ENCODE data around the gene GLB1L2.

The GLB1L2 gene

GRCh38 chr11:134366254-134366653 is 34.5 kb downstream of the GLB1L2 start:
- Histone ChIP-seq H3K27ac (no peak overlapping the region), H3K4me3 (no peak overlapping the region)
- DNase-seq (ENCODE audit: low spot score): no peak
- TF ChIP-seq, protein P1, sequence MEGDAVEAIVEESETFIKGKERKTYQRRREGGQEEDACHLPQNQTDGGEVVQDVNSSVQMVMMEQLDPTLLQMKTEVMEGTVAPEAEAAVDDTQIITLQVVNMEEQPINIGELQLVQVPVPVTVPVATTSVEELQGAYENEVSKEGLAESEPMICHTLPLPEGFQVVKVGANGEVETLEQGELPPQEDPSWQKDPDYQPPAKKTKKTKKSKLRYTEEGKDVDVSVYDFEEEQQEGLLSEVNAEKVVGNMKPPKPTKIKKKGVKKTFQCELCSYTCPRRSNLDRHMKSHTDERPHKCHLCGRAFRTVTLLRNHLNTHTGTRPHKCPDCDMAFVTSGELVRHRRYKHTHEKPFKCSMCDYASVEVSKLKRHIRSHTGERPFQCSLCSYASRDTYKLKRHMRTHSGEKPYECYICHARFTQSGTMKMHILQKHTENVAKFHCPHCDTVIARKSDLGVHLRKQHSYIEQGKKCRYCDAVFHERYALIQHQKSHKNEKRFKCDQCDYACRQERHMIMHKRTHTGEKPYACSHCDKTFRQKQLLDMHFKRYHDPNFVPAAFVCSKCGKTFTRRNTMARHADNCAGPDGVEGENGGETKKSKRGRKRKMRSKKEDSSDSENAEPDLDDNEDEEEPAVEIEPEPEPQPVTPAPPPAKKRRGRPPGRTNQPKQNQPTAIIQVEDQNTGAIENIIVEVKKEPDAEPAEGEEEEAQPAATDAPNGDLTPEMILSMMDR (IDR thresholded peaks at IDR 0.05): no peak

DNA sequence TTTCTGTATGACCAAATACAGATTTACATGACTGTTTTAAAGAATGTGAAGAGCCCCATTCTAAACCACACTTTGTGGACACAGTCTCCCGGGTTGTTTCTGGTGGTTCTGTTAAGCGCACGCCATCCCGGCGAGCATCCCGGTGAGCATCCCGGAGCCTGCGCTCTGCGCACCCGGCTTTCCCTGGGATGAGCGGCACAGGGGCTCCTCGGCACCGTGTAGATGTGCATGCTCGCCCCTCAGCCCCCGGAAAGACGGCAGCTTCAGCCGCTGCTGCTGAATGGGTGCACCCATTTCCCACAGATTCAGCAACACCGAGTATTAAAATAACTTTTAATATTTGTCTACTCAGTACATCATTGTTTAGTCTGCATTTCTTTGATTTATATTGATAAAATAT is 36.0 kb downstream of the GLB1L2 start:
- H3K27ac ChIP-seq: no peak overlapping the region
- TF ChIP-seq, protein P1 (IDR thresholded peaks at IDR 0.05): no peak
- no peak for DNase-seq (ENCODE audit: low spot score)
- H3K4me3 ChIP-seq: no peak overlapping the region

- TF ChIP-seq, protein P1 (IDR thresholded peaks at IDR 0.05): no peak
- Histone ChIP-seq H3K27ac (no peak overlapping the region), H3K4me3 (no peak overlapping the region)
- DNase-seq (ENCODE audit: low spot score): no peak
Measured at GRCh38 chr11:134369656-134370525, 38.1 kb downstream of the GLB1L2 start.

DNA sequence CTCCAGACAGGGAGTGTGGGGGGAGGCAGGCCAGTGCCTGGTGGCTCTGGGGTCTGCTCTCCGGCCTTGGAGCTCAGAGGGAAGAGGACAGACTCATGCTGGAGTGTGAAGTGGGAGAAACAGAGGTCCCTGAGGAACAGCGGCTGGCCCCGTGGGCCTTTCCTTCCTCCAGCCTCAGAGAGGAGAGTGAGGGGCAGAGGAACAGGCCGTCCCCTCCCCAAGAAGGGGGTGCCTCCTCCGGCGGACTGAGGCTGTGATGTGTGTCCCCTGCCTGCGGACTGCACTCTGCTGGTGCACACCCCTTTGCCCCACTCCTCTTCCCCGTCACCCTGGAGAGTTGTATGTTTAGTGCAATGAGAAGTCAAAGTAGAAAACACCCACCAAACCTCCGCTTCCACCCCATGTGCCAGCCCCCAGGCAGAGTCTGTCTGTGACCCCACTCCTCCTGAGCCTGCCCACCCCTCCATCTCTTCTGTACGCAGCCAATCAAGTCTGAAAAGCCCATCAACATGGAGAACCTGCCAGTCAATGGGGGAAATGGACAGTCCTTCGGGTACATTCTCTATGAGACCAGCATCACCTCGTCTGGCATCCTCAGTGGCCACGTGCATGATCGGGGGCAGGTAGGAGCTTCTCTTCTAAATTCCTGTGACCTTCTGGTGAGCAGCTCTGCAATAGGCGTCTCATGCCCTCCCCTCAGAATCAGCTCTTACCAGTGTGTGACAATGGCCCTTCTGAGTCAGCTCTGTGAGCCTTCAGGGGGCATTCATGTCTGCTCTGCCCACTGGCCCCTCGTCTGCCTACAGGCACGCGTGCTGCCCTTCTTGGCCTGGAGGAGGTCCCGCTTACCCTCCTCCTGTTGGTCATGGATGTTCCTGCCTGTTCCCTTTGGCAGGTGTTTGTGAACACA is 39.0 kb downstream of the GLB1L2 start:
- TF ChIP-seq, protein P1 (IDR thresholded peaks at IDR 0.05): no peak
- Histone ChIP-seq H3K27ac (no peak overlapping the region), H3K4me3 (no peak overlapping the region)
- no peak for DNase-seq (ENCODE audit: low spot score)

- H3K4me3 ChIP-seq: no peak overlapping the region
- H3K27ac ChIP-seq: no peak overlapping the region
- no peak for DNase-seq (ENCODE audit: low spot score)
- TF ChIP-seq, protein P1 (IDR thresholded peaks at IDR 0.05): no peak
Measured at GRCh38 chr11:134371436-134372185, 39.8 kb downstream of the GLB1L2 start.

DNA sequence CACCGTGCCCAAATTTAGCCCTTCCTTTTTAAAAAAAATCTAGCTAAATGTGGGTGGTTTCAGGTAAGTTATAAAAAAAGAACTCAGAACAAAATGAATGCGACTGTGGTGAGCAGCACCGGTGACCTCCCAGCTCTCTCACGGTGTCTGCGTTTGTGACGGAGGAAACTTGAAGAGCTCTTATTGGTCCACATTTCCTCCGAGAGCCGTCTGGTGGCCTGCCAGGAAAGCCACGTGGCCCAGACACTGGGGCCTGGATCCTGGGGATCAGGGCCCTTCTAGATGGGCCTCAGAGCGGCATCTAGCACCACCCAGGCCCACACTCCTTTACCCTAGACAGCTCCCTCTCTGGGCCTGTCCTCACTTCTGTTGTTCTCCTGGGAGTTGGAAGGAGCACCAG is 40.7 kb downstream of the GLB1L2 start:
- H3K27ac ChIP-seq: no peak overlapping the region
- TF ChIP-seq, protein P1 (IDR thresholded peaks at IDR 0.05): no peak
- H3K4me3 ChIP-seq: no peak overlapping the region
- no peak for DNase-seq (ENCODE audit: low spot score)

All from coronary artery (tissue), 2 donors.